Skeletal muscle tissue (tissue), 2 donors: Measurements from ENCODE around the gene TRIM38. TPM values are rescaled to one million over a fixed set of nuclear protein-coding genes. Genes with fewer than 3 reads are reported as not detected.

ENCODE experiments used
- small RNA-seq: library from RNA; depleted of rRNA; stranded (forward); fragments of <200 nt; gene quantifications from one replicate; pipeline ENCODE3, GENCODE V24; 2014
- total RNA-seq: library from RNA; depleted of rRNA; stranded (reverse); fragments of >200 nt; gene quantifications from one replicate; pipeline ENCODE4 v1.2.3, GENCODE V29; 2014

The TRIM38 gene
- total RNA-seq, 1 donor from 2014 or later = 5.2 TPM

Small RNAs within 50 kb of the gene (small RNA-seq; reads per million reads assigned to genes)
- gene HIST1H1PS2 = not detected

Other genes starting within 250 kb of the TRIM38 start
- gene SLC17A4, start 208.1 kb upstream of the TRIM38 start, total RNA-seq = not detected
- not detected for gene SLC17A1, start 130.8 kb upstream of the TRIM38 start, total RNA-seq
- gene SLC17A3, start 88.6 kb upstream of the TRIM38 start, total RNA-seq = not detected
- gene SLC17A2, start 32.1 kb upstream of the TRIM38 start, total RNA-seq = not detected
- 4.7 TPM for gene HFE, start 124.6 kb downstream of the TRIM38 start, total RNA-seq